Loucy (cell line): Measurements from ENCODE around the gene RECQL5.

Experiments
- H2AFZ ChIP-seq: fragments of 200-600 bp; sonication (generic); 2 replicates; pipeline ENCODE4 v1.6.0; 2016; ENCODE audit warnings: antibody characterized with exemption, mild to moderate bottlenecking, low read length, moderate library complexity
- H3F3A ChIP-seq: fragments of 200-600 bp; 2 replicates; pipeline ENCODE4 v1.6.0; 2016; ENCODE audit warnings: antibody characterized with exemption, low read depth, mild to moderate bottlenecking
- H3K27me3 ChIP-seq: fragments of 200-600 bp; sonication (generic); 2 replicates; pipeline ENCODE4 v1.6.1; 2014; ENCODE audit warnings: low read length, mild to moderate bottlenecking; ENCODE audit not compliant: insufficient read depth, poor library complexity, severe bottlenecking
- H3K36me3 ChIP-seq: fragments of 200-600 bp; sonication (generic); 2 replicates; pipeline ENCODE4 v1.6.1; 2016; ENCODE audit warnings: low read length; ENCODE audit not compliant: insufficient read depth
- H3K4me1 ChIP-seq: fragments of 200-600 bp; sonication (generic); 2 replicates; pipeline ENCODE4 v1.5.1; 2014; ENCODE audit warnings: low read length, mild to moderate bottlenecking; ENCODE audit not compliant: insufficient read depth, poor library complexity, severe bottlenecking
- H3K4me2 ChIP-seq: fragments of 200-600 bp; sonication (generic); 2 replicates; pipeline ENCODE4 v1.6.0; 2014; ENCODE audit warnings: antibody characterized with exemption, low read length, low read depth, mild to moderate bottlenecking; ENCODE audit not compliant: poor library complexity, severe bottlenecking
- H3K4me3 ChIP-seq: fragments of 200-600 bp; sonication (generic); 2 replicates; pipeline ENCODE4 v1.5.1; 2014; ENCODE audit warnings: low read length, mild to moderate bottlenecking, mixed read lengths; ENCODE audit not compliant: poor library complexity, severe bottlenecking
- H3K79me2 ChIP-seq: fragments of 200-600 bp; sonication (generic); 2 replicates; pipeline ENCODE4 v1.6.1; 2014; ENCODE audit warnings: low read length; ENCODE audit not compliant: insufficient read depth
- H3K9ac ChIP-seq: fragments of 200-600 bp; sonication (generic); 2 replicates; pipeline ENCODE4 v1.6.0; 2014; ENCODE audit warnings: mild to moderate bottlenecking, low read depth, low read length, moderate library complexity; ENCODE audit not compliant: poor library complexity, severe bottlenecking
- H3K9me2 ChIP-seq: fragments of 200-600 bp; sonication (generic); replicated peaks from 2 replicates; pipeline ENCODE4 v1.6.1; 2016; ENCODE audit warnings: low read depth, low read length, mixed read lengths
- H3K9me3 ChIP-seq: fragments of 200-600 bp; sonication (generic); 2 replicates; pipeline ENCODE4 v1.6.1; 2014; ENCODE audit warnings: mild to moderate bottlenecking, antibody characterized with exemption, low read length, low read depth; ENCODE audit not compliant: insufficient read depth
- H4K20me1 ChIP-seq: fragments of 200-600 bp; sonication (generic); 2 replicates; pipeline ENCODE4 v1.6.0; 2014; ENCODE audit warnings: antibody characterized with exemption, low read length, mild to moderate bottlenecking; ENCODE audit not compliant: insufficient read depth, poor library complexity, severe bottlenecking
- EZH2phosphoT487 ChIP-seq: fragments of 200-600 bp; IDR thresholded peaks from 2 replicates; pipeline ENCODE4 v1.6.1; 2018; ENCODE audit warnings: antibody characterized with exemption, mild to moderate bottlenecking, moderate library complexity, borderline replicate concordance
- TF ChIP-seq, protein P1 (sequence below): fragments of 200-600 bp; sonication (generic); conservative IDR thresholded peaks from 2 replicates; pipeline ENCODE4 v1.5.1; 2014; ENCODE audit warnings: mild to moderate bottlenecking, antibody characterized with exemption, low read length

Gene RECQL5

DNA sequence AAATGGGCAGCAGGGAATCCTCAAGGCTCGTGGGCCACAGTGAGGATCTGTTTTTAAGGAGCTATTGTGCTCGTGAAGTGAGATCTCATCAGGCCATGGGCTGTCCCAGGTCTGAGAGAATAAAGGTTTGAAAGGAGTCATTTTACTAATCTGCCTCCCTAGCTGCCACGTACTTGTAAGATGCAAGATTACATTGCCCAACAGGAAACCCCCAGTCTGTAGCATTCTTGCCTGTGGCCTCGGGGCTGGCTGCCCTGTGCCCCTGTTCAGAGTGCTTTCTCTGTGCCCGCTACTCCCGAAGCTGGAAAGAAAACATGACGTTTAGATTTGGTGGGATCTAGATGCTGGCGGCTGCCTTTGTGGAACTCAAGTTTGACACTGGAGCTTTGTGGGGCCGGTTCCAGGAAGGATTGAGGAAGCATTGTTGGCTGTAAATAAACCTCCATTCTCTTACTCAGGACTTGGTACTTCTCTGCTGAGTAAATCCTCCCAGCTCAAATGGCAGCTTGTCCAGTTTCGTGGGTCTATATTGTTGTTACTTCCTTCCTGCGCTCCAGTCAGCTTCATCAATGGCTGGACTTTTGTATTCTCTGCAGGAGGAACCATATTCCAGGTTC is 21.4 kb upstream of the RECQL5 start:
- Histone ChIP-seq H3K9me3 (no peaks in the 10 kb centered on the region), H3K36me3 (peaks cover 14% of the 10 kb centered on the region; the same call in 1 of the 2 replicates), H3K79me2 (peaks cover 82% of the 10 kb centered on the region), H3K9me2 (no peaks in the 10 kb centered on the region), H4K20me1 (peaks cover 7% of the 10 kb centered on the region), H2AFZ (no peak overlapping the region), H3K4me2 (peak overlapping the region; percentile 64), H3K27me3 (no peaks in the 10 kb centered on the region), H3F3A (peaks cover 6% of the 10 kb centered on the region), H3K4me1 (peaks cover 52% of the 10 kb centered on the region), H3K4me3 (no peak overlapping the region), H3K9ac (peak overlapping the region; percentile 43)
- TF ChIP-seq EZH2phosphoT487 = no peak
- TF ChIP-seq, protein P1, sequence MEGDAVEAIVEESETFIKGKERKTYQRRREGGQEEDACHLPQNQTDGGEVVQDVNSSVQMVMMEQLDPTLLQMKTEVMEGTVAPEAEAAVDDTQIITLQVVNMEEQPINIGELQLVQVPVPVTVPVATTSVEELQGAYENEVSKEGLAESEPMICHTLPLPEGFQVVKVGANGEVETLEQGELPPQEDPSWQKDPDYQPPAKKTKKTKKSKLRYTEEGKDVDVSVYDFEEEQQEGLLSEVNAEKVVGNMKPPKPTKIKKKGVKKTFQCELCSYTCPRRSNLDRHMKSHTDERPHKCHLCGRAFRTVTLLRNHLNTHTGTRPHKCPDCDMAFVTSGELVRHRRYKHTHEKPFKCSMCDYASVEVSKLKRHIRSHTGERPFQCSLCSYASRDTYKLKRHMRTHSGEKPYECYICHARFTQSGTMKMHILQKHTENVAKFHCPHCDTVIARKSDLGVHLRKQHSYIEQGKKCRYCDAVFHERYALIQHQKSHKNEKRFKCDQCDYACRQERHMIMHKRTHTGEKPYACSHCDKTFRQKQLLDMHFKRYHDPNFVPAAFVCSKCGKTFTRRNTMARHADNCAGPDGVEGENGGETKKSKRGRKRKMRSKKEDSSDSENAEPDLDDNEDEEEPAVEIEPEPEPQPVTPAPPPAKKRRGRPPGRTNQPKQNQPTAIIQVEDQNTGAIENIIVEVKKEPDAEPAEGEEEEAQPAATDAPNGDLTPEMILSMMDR = no peak

DNA sequence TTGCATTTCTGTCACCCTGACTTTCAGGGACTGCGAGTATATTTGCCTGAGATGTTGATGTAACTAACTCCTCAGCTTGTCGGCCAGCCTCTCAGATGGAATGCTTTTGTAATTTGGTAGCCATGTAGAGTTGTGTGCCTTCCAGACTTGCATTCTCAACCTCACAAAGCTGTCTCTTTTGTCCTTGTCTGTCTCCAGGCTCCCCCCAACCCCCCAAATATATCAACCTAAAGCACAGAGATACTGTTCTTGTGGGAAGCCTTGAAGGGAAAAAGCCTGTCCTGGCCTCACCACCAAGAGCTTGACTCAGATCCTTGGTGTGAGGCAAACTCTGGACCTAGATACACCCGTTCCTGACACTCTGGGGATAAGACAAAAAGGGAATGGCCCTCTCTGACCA is 18.5 kb upstream of the RECQL5 start:
- Histone ChIP-seq H3F3A (no peaks in the 10 kb centered on the region), H3K9me3 (no peaks in the 10 kb centered on the region), H3K4me2 (no peak overlapping the region), H3K9ac (no peak overlapping the region), H3K9me2 (no peaks in the 10 kb centered on the region), H3K79me2 (peaks cover 71% of the 10 kb centered on the region), H4K20me1 (peaks cover 7% of the 10 kb centered on the region), H2AFZ (no peak overlapping the region), H3K27me3 (no peaks in the 10 kb centered on the region), H3K36me3 (no peaks in the 10 kb centered on the region; the same call in 1 of the 2 replicates), H3K4me1 (peaks cover 31% of the 10 kb centered on the region), H3K4me3 (no peak overlapping the region)
- no peak for TF ChIP-seq EZH2phosphoT487
- TF ChIP-seq, protein P1 = no peak

DNA sequence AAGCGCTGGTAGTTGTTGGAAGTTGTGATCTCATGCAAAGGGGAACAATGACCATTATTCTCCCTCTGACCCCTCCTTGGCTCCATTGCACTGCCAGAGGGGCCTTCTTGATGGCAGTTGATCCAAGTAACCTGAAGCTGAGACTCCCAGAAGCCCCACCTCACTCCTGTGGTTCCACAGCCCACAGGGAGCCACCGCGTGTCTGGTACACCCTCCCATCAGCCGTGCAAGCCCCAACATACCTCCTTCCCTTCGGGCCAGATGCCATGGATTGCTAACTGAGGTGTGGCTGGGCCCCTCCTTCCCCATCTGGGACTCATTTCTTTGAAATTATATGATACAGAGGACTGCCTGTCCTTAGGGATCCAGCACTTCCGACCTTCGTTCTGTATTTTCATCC is 18.0 kb upstream of the RECQL5 start:
- peaks cover 7% of the 10 kb centered on the region for H4K20me1 ChIP-seq
- H3K36me3 ChIP-seq = no peaks in the 10 kb centered on the region; the same call in 1 of the 2 replicates
- peaks cover 72% of the 10 kb centered on the region for H3K79me2 ChIP-seq
- H3K4me3 ChIP-seq = no peak overlapping the region
- H3K4me2 ChIP-seq = no peak overlapping the region
- no peaks in the 10 kb centered on the region for H3K9me2 ChIP-seq
- H2AFZ ChIP-seq = no peak overlapping the region
- no peaks in the 10 kb centered on the region for H3F3A ChIP-seq
- H3K27me3 ChIP-seq = no peaks in the 10 kb centered on the region
- no peaks in the 10 kb centered on the region for H3K9me3 ChIP-seq
- TF ChIP-seq, protein P1 = no peak
- no peak for TF ChIP-seq EZH2phosphoT487
- peaks cover 25% of the 10 kb centered on the region for H3K4me1 ChIP-seq
- H3K9ac ChIP-seq = no peak overlapping the region
